Upper lobe of left lung (tissue), 4 donors: ENCODE data around the gene IL36G.

Source experiments
- EP300 ChIP-seq, 4 donors: sonication (generic); formaldehyde crosslinking; IDR thresholded peaks; one replicate each; pipeline ENCODE4 v1.5.1; 2017; ENCODE audit warnings: antibody characterized with exemption in 4 of 4, control low read depth in 2 of 4
- POLR2A ChIP-seq, 4 donors: fragments of 450-650 bp; IDR thresholded peaks; one replicate each; pipeline ENCODE4 v1.5.1; 2016 to 2017; ENCODE audit warnings: antibody characterized with exemption in 4 of 4, mild to moderate bottlenecking in 2 of 4
- POLR2AphosphoS5 ChIP-seq, 2 donors: sonication (generic); formaldehyde crosslinking; IDR thresholded peaks; one replicate each; pipeline ENCODE4 v1.5.1; 2017; ENCODE audit warnings: antibody characterized with exemption in 2 of 2
- TF ChIP-seq, protein P1 (sequence below), 6 experiments: fragments of 450-650 bp in 4 of 6; fragments of 200-600 bp in 2 of 6; sonication (generic) in 2 of 6; IDR thresholded peaks; one replicate each; pipeline ENCODE4 v1.5.1; 2016 to 2019; ENCODE audit warnings: antibody characterized with exemption in 6 of 6

DNA sequence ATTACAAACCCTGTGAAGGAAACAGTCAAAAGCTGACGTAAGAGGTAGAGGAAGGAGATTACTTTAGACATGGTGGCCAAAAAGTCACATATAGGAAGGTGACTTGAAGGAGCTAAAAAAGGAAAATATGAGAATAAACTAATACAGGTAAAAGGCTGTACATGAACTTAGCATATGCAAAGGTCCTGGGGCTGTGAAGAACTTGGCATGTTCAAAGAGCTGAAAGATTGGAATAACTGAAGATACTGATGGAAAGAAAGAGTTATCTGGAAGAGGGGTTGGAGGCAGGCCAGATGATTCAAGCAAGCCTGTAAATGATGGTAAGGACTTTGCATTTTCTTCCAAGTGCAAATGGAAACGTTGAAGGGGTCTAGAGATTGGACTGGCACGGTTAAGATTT, 40.7 kb downstream of the IL36G start:
- TF ChIP-seq, protein P1, sequence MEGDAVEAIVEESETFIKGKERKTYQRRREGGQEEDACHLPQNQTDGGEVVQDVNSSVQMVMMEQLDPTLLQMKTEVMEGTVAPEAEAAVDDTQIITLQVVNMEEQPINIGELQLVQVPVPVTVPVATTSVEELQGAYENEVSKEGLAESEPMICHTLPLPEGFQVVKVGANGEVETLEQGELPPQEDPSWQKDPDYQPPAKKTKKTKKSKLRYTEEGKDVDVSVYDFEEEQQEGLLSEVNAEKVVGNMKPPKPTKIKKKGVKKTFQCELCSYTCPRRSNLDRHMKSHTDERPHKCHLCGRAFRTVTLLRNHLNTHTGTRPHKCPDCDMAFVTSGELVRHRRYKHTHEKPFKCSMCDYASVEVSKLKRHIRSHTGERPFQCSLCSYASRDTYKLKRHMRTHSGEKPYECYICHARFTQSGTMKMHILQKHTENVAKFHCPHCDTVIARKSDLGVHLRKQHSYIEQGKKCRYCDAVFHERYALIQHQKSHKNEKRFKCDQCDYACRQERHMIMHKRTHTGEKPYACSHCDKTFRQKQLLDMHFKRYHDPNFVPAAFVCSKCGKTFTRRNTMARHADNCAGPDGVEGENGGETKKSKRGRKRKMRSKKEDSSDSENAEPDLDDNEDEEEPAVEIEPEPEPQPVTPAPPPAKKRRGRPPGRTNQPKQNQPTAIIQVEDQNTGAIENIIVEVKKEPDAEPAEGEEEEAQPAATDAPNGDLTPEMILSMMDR (IDR thresholded peaks at IDR 0.05): no peak
- TF ChIP-seq EP300 (IDR thresholded peaks at IDR 0.05) (no peak), POLR2A (IDR thresholded peaks at IDR 0.05) (no peak), POLR2AphosphoS5 (IDR thresholded peaks at IDR 0.05) (no peak)
